GM21515 (cell line): ENCODE measurements around the gene JAM2.
"Not testable (repeated sequence)": the region's sequence is repeated elsewhere in the genome, so short reads cannot be mapped to it uniquely, and the experiment has no call there.

Source experiments
- ATAC-seq: cut with Tn5 transposase; IDR thresholded peaks from one replicate; pipeline ENCODE4 v1.9.1; 2021; ENCODE audit not compliant: unreplicated experiment

JAM2 gene

GRCh38 chr21:25638660-25639550 lies at the start of gene JAM2:
JAM2 (plus strand) TSS chr21:25639258; CDS start chr21:25639822, 564 bp downstream.
- ATAC-seq = peak; percentile 31

DNA sequence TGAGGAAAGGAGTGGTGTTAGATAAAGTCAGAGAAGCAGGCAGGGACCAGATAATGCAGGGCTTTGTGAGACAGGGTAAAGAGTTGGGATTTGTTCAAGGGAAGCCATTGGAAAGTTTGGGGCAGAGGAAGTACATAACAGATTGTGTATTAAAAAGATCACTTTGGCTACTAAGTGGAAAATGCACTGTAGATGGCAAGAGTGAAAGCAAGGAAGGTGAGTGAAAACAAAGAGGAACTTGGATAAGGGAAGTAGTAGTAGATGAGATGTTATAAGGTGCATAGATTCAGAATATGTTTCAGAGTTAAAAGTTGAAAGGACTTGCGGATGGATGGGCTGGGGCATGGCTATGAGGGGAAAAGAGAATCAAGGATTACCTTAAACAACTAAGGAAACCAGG lies 49.2 kb upstream of the JAM2 start:
- ATAC-seq = no peak

GRCh38 chr21:25607151-25608043 lies 31.7 kb upstream of the JAM2 start, which contains the start of gene MRPL39:
MRPL39 (minus strand) TSS chr21:25607481; CDS start chr21:25607475, 6 bp downstream.
- ATAC-seq = peak; percentile 94

- peak; percentile 79 for ATAC-seq
These were observed 30.9 kb upstream of the JAM2 start for GRCh38 chr21:25608044-25608737.

DNA sequence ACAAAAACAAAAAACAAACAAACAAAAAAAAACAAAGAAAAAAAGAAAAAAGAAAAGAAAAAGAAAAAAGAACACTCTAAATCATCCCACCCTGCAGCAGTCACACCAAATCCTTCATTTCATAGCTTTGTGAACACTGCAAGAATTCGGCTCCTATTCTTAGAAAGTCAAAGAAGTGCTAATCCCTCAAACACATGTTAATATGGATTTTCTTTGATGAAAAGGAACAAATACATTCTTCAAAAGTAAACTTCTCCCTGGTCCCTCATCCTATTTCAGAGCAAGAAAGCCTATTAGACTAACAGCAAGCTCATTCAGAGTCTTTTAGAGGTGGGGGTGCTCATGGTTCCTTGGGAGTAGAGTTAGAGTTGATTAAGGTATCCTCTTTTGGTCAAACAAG lies 24.6 kb upstream of the JAM2 start:
- no peak for ATAC-seq

DNA sequence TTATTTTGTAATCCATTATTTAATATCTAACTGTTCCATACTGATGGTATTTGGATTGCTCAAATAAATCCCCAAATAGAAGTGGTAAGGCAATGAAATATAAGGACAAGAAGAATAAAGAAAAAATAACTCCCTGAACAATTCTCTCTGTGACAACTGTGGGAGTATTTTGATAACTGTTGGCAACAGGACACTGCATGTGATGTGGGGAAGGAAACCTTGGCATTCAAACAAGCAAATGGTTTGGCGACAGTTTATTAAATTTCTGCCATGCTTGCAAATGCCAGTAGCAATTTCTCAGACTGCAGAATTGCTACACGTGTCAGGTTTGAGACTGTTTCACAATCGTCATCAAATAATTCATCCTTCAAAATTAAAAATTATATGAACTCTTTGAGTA lies 23.2 kb upstream of the JAM2 start:
- no peak for ATAC-seq

DNA sequence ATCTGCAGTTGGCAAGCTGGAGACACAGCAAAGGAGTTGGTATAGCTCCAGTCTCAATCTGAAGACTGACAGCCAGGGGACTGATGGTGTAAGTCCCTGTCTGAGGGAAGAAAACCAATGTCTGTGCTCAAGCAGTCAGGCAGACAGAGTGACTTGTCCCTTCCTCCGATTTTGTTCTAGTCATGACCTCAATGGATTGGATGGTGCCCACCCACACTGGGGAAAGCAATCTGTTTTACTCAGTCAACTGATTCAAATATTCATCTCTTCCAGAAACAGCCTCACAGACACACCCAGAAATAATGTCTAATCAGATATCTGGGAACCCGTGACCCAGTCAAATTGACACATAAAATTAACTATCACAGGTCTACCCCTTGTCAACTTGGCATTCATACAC lies 19.9 kb upstream of the JAM2 start:
- ATAC-seq = no peak

DNA sequence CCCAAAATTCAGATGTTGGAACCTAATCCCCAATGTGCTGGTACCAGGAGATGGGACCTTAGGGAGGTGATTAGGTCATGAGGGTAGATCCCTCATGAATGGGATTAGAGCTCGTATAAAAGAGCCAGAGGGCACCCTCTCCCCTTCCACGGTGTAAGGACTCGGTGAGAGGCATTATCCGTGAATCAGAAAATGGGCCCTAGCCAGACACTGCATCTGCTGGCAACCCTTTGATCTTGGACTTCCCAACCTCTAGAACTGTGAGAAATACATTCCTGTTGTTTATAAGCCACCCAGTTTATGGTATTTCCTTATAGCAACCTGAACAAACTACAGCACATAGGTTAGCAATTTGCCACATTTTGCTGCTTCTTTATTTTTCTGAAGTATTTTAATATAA lies 14.5 kb upstream of the JAM2 start:
- ATAC-seq = no peak

GRCh38 chr21:25625036-25625435 lies 14.0 kb upstream of the JAM2 start:
- no peak for ATAC-seq

DNA sequence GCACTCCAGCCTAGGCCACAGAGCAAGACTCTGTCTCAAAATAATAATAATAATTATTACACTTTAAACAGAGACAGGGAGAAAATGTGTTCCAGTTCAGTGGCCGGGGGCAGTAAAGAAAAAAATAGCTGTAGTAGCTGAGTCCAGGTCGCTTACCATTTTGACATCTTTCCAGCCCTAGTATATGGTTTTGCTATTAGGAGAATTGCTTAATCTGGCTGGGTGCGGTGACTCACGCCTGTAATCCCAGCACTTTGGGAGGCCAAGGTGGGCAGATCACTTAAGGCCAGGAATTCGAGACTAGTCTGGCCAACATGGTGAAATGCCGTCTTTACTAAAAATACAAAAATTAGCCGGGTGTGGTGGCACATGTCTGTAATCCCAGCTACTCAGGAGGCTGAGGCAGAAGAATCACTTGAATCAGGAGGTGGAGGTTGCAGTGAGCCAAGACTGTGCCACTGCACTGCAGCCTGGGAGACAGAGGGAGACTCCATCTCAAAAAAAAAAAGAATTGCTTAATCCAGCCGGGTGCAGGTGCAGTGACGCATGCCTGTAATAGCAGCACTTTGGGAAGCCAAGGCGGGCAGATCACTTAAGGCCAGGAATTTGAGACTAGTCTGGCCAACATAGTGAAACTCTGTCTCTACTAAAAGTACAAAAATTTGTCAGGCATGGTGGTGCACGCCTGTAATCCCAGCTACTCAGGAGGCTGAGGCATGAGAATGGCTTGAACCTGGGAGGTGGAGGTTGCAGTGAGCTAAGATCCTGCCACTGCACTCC lies 13.1 kb upstream of the JAM2 start:
- ATAC-seq = not testable (repeated sequence)

GRCh38 chr21:25626757-25627156 lies 12.3 kb upstream of the JAM2 start:
- ATAC-seq = no peak

DNA sequence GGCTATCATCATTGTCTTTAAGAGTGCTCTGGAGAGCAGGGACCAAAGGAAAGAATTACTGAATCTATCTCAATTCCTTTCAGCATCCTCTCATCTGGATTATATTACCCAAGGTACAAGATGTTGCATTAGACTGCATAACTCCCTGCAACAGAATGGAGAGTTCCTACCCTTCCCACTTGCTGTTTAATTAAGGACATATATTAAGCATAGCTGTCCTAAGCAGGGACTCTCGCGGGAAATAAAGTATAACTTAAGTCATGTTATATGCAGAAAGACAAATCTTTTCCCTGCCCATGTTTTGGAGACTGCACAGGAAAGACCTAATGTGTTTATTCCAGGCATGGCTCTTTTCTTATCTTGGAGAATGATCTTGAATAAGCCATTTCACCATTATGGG lies 6.8 kb upstream of the JAM2 start:
- no peak for ATAC-seq

DNA sequence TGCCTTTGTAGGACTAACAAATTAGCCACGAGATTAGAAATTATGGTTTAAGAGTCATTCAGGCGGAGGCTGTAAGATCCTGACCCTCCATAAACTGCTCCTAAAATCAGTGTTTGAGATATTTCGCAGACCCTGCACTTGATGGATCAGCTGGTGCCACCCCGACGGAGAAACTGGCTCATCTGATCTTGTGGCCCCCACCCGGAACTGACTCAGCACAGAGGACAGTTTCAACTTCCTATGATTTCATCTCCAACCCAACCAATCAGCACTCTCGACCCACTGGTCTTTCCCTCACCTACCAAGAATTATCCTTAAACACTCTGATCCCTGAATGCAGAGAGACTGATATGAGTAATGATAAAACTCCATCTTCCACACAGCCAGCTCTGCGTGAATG lies 3.7 kb upstream of the JAM2 start:
- ATAC-seq = no peak

GRCh38 chr21:25636727-25637126 lies 2.3 kb upstream of the JAM2 start:
- ATAC-seq = no peak

GRCh38 chr21:25637851-25638659 lies 1.0 kb upstream of the JAM2 start:
- ATAC-seq = no peak

DNA sequence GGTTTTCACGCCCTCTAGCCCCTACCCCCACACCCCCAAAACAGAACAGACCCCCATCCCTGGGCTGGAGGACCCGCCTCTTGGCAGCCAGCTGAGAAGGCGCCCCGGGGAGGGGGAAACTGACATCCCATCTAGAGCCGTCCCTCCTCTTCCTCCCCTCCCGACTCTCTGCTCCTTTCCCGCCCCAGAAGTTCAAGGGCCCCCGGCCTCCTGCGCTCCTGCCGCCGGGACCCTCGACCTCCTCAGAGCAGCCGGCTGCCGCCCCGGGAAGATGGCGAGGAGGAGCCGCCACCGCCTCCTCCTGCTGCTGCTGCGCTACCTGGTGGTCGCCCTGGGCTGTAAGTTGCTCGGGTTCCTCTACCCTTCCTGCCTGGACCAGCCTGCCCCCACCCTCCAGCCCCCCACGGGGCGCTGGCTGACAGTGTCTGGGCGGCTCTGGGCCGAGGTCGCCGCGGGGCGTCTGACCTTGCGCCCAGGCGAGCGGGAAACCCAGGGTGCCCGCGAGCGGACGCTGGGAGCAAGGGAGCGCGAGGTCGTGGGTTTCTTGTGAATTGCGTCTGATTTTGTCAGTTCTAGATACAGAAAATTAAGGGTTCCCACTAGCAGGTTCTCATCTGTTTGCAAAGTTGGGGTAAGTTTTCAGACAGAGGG lies 618 bp downstream of the JAM2 start:
- peak; percentile 81 for ATAC-seq

- peak; percentile 28 for ATAC-seq
These were observed 1.3 kb downstream of the JAM2 start for GRCh38 chr21:25640202-25640942.

GRCh38 chr21:25640943-25641292 lies 1.9 kb downstream of the JAM2 start:
- no peak for ATAC-seq
